Mucosa of stomach (tissue), 1 donor: ENCODE results near the gene OR4K2.
"Not testable (repeated sequence)": the region's sequence is repeated elsewhere in the genome, so short reads cannot be mapped to it uniquely, and the experiment has no call there.

Experiments used
- H3K27me3 ChIP-seq: one replicate; pipeline ENCODE4 v1.7.0; 2013; ENCODE audit warnings: mild to moderate bottlenecking, low read length; ENCODE audit not compliant: control insufficient read depth, insufficient read depth
- H3K36me3 ChIP-seq: one replicate; pipeline ENCODE4 v1.7.0; 2013; ENCODE audit warnings: low read length; ENCODE audit not compliant: control insufficient read depth, insufficient read depth
- H3K4me1 ChIP-seq: one replicate; pipeline ENCODE4 v1.7.0; 2013; ENCODE audit warnings: mild to moderate bottlenecking, low read length; ENCODE audit not compliant: control insufficient read depth, insufficient read depth
- H3K4me3 ChIP-seq: one replicate; pipeline ENCODE4 v1.7.0; 2013; ENCODE audit warnings: low read length
- H3K9ac ChIP-seq: one replicate; pipeline ENCODE4 v1.7.0; 2013; ENCODE audit warnings: mild to moderate bottlenecking, low read length, moderate library complexity
- H3K9me3 ChIP-seq: one replicate; pipeline ENCODE4 v1.7.0; 2013; ENCODE audit warnings: mild to moderate bottlenecking, low read length, moderate library complexity; ENCODE audit not compliant: control insufficient read depth
- donor health status: Pancreatic carcinoma.

Gene OR4K2

GRCh38 chr14:19874842-19875241 lies at the start of gene OR4K2:
OR4K2 (plus strand) TSS chr14:19875142; CDS start chr14:19876268, 1,126 bp downstream.
- Histone ChIP-seq H3K36me3 (no peaks in the 10 kb centered on the region), H3K9ac (no peak within 1 kb of the TSS), H3K4me3 (no peak within 1 kb of the TSS), H3K27me3 (no peaks in the 10 kb centered on the region), H3K9me3 (no peaks in the 10 kb centered on the region), H3K4me1 (no peaks in the 10 kb centered on the region)

- not testable (repeated sequence) for H3K27me3 ChIP-seq, H3K4me1 ChIP-seq, H3K4me3 ChIP-seq, H3K9me3 ChIP-seq, H3K9ac ChIP-seq, H3K36me3 ChIP-seq
Observed at GRCh38 chr14:19827626-19828244, 47.2 kb upstream of the OR4K2 start.

- no peak overlapping the region for H3K9ac ChIP-seq
- H3K36me3 ChIP-seq: no peaks in the 10 kb centered on the region
- H3K9me3 ChIP-seq: no peaks in the 10 kb centered on the region
- no peaks in the 10 kb centered on the region for H3K4me1 ChIP-seq
- no peaks in the 10 kb centered on the region for H3K27me3 ChIP-seq
- H3K4me3 ChIP-seq: no peak overlapping the region
Observed at GRCh38 chr14:19828314-19828713, 46.6 kb upstream of the OR4K2 start.

- not testable (repeated sequence) for H3K36me3 ChIP-seq, H3K9me3 ChIP-seq, H3K4me1 ChIP-seq, H3K9ac ChIP-seq, H3K27me3 ChIP-seq, H3K4me3 ChIP-seq
Observed at GRCh38 chr14:19834203-19834848, 40.6 kb upstream of the OR4K2 start.

DNA sequence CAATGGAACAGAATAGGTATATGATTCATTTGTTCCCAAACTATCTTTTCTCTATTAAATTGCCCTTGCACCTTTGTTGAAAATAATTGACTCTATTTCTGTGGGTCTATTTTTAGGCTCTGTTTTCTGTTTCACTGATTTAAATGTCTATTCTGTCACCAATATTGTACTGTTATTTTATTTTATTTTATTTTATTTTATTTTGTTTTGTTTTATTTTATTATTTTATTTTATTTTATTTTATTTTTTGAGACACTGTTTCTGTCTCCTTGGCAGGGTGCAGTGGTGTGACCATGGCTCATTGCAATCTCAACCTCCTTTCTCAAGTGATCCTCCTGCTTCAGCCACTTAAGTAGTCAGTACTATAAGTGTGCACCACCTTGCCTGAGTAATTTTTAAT lies 36.5 kb upstream of the OR4K2 start:
- no peak overlapping the region for H3K9ac ChIP-seq
- H3K36me3 ChIP-seq: no peaks in the 10 kb centered on the region
- no peaks in the 10 kb centered on the region for H3K27me3 ChIP-seq
- no peaks in the 10 kb centered on the region for H3K9me3 ChIP-seq
- H3K4me1 ChIP-seq: no peaks in the 10 kb centered on the region
- H3K4me3 ChIP-seq: no peak overlapping the region

DNA sequence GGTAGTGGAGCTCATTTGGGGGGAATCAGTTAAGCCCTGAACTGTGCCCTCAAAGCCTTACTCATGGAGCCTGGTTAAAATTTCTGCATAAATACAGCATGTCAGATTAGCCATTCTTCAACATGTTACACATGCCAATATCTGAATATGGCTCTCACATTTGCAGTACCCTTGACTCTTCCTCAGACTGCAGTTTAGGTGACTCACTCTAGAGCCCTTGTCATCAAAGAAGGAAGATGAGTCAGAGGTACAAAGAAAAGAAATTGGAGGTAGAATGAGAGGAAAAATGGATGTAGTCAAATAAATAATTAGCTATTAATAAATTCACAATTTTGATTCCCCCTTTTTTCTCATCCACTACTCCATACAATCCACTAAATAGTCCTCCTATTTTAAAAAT lies 23.6 kb upstream of the OR4K2 start:
- no peaks in the 10 kb centered on the region for H3K9me3 ChIP-seq
- no peaks in the 10 kb centered on the region for H3K27me3 ChIP-seq
- H3K9ac ChIP-seq: no peak overlapping the region
- no peaks in the 10 kb centered on the region for H3K36me3 ChIP-seq
- no peak overlapping the region for H3K4me3 ChIP-seq
- H3K4me1 ChIP-seq: no peaks in the 10 kb centered on the region

DNA sequence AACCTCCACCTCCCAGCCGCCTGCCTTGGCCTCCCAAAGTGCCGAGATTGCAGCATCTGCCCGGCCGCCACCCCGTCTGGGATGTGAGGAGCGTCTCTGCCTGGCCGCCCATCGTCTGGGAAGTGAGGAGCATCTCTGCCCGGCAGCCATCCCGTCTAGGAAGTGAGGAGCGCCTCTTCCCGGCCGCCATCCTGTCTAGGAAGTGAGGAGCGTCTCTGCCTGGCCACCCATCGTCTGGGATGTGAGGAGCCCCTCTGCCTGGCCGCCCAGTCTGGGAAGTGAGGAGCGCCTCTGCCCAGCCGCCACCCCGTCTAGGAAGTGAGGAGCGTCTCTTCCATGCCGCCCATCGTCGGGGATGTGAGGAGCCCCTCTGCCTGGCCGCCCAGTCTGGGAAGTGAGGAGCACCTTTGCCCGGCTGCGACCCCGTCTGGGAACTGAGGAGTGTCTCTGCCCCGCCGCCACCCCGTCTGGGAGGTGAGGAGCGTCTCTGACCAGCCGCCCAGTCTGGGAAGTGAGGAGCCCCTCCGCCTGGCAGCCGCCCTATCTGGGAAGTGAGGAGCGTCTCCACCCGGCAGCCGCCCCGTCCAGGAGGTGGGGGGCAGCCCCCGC lies 8.8 kb upstream of the OR4K2 start:
- not testable (repeated sequence) for H3K4me1 ChIP-seq, H3K9ac ChIP-seq, H3K27me3 ChIP-seq, H3K36me3 ChIP-seq, H3K9me3 ChIP-seq, H3K4me3 ChIP-seq

DNA sequence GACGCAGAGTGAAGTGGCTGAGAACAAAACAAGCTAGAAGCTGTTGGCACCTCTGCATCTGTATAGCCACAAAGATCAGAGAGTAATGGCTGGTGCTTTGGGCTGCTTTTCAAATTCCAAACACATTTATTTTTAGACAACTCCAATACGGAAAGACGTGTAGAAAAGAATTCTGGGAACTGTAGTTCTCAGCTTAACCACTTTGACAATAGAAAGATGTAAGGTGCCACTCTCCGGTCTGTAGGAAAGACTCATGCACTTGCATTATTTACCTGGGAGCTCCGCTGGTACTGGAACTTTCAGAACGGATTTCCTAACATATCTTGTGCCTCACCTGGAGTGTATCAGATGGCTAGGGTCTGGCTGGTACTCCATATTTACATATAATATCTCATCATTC lies 1.8 kb upstream of the OR4K2 start:
- Histone ChIP-seq H3K4me3 (no peak overlapping the region), H3K27me3 (no peaks in the 10 kb centered on the region), H3K4me1 (no peaks in the 10 kb centered on the region), H3K36me3 (no peaks in the 10 kb centered on the region), H3K9me3 (no peaks in the 10 kb centered on the region), H3K9ac (no peak overlapping the region)

DNA sequence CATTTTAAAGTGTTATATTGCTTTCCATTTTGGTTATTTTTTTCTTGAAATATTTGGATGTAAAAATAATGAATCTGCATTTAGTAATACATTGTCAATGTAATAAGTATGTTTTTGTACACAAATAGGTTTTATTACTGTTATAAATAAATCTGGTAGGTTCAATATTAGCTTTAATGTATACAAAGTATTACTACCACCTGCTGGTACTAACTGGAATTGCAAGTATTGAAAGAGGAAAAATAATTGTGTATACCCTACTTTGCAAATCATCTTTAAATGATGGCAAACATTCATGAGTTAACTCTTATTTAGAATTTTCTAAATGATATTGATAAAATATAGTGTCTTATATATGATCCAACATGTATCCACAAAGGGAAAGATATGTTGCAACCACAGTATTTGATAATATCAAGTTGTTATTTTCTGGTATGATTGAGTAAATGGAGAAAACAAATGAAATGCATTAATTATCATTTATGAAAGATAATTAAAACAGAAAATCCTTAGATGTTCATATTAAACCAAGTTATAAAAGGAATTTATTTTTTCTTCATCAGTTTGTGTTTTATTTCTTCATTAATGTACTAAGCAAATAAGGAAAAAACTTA lies 3.2 kb downstream of the OR4K2 start:
- Histone ChIP-seq H3K9me3 (no peaks in the 10 kb centered on the region), H3K36me3 (no peaks in the 10 kb centered on the region), H3K4me3 (no peak overlapping the region), H3K4me1 (no peaks in the 10 kb centered on the region), H3K27me3 (no peaks in the 10 kb centered on the region), H3K9ac (no peak overlapping the region)

GRCh38 chr14:19895282-19895681 lies 20.3 kb downstream of the OR4K2 start:
- Histone ChIP-seq H3K27me3 (no peaks in the 10 kb centered on the region), H3K36me3 (no peaks in the 10 kb centered on the region), H3K9me3 (no peaks in the 10 kb centered on the region), H3K4me1 (no peaks in the 10 kb centered on the region), H3K9ac (no peak overlapping the region), H3K4me3 (no peak overlapping the region)

GRCh38 chr14:19900999-19901398 lies 26.1 kb downstream of the OR4K2 start:
- Histone ChIP-seq H3K36me3 (no peaks in the 10 kb centered on the region), H3K4me1 (no peaks in the 10 kb centered on the region), H3K4me3 (no peak overlapping the region), H3K9me3 (no peaks in the 10 kb centered on the region), H3K9ac (no peak overlapping the region), H3K27me3 (no peaks in the 10 kb centered on the region)

GRCh38 chr14:19902409-19902808 lies 27.5 kb downstream of the OR4K2 start:
- Histone ChIP-seq H3K9ac (no peak overlapping the region), H3K36me3 (no peaks in the 10 kb centered on the region), H3K4me3 (no peak overlapping the region), H3K9me3 (no peaks in the 10 kb centered on the region), H3K4me1 (no peaks in the 10 kb centered on the region), H3K27me3 (no peaks in the 10 kb centered on the region)
